ENCODE results near the gene PRSS21. TPM values are rescaled to one million over a fixed set of nuclear protein-coding genes. Genes with fewer than 3 reads are reported as not detected.

The PRSS21 gene
- total and polyA plus RNA-seq, 10 of the 15 experiments (the other 5 are each of a cell fraction or from before 2014, with no cell fraction given): 5.3 to 73.4 (median 40.1) TPM; not detected in 1

DNA sequence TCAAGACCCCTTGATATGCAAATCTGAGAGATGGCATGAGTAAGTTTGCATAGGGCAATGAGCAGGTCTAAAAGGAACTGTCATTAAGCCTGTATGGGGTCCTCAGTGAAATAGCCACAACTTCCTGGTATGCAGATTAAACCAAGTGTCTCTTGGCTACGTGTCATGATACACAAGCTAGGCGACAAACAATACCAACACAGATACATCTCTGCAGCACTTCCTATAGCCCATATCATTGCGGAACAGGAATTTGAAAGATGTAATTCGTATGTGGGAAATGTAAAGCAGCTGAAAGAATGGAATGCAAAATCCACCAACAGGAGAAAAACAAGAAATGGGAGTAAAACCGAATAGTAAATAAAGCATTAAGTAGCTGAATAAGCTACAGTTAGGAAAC lies 28.1 kb downstream of the PRSS21 start:
- TF ChIP-seq FOXM1 (IDR thresholded peaks at IDR 0.05; ENCODE audit: low read depth, low read length) (no peak), HCFC1 (IDR thresholded peaks at IDR 0.05; ENCODE audit: low read length) (no peak), POU2F2 (IDR thresholded peaks at IDR 0.05; ENCODE audit: borderline replicate concordance, low read depth, low read length) (no peak), PAX8 (IDR thresholded peaks at IDR 0.05) (no peak), ETV6 (conservative IDR thresholded peaks at IDR 0.05 in 1 of 2, IDR thresholded peaks at IDR 0.05 in 1 of 2; ENCODE audit: borderline replicate concordance in 1 of 2, low read depth in 1 of 2) (no peak), ZNF24 (IDR thresholded peaks at IDR 0.05) (no peak), PAX5 (IDR thresholded peaks at IDR 0.05; ENCODE audit: borderline replicate concordance, low read depth, low read length) (no peak), POLR2AphosphoS5 (IDR thresholded peaks at IDR 0.05; ENCODE audit: low read length) (no peak)
- TF ChIP-seq, protein P1, sequence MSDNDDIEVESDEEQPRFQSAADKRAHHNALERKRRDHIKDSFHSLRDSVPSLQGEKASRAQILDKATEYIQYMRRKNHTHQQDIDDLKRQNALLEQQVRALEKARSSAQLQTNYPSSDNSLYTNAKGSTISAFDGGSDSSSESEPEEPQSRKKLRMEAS (IDR thresholded peaks at IDR 0.05; ENCODE audit: low read depth, low read length): no peak
- TF ChIP-seq, protein P2, sequence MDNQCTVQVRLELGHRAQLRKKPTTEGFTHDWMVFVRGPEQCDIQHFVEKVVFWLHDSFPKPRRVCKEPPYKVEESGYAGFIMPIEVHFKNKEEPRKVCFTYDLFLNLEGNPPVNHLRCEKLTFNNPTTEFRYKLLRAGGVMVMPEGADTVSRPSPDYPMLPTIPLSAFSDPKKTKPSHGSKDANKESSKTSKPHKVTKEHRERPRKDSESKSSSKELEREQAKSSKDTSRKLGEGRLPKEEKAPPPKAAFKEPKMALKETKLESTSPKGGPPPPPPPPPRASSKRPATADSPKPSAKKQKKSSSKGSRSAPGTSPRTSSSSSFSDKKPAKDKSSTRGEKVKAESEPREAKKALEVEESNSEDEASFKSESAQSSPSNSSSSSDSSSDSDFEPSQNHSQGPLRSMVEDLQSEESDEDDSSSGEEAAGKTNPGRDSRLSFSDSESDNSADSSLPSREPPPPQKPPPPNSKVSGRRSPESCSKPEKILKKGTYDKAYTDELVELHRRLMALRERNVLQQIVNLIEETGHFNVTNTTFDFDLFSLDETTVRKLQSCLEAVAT (IDR thresholded peaks at IDR 0.05): no peak
- Histone ChIP-seq H3K4me2 (ENCODE audit: control insufficient read depth, insufficient read depth) (no peak overlapping the region), H3K27me3 (replicated peaks in 1 of 2; ENCODE audit: control insufficient read depth in 2 of 2, insufficient read depth in 2 of 2, low read length in 1 of 2) (peaks cover 0 to 2% of the 10 kb centered on the region in 2 experiments; a peak in 1 of 4 replicates), H3K9me3 (replicated peaks; ENCODE audit: control insufficient read depth, insufficient read depth, low read length) (peaks cover 3% of the 10 kb centered on the region; the same call in 1 of the 3 replicates), H3K36me3 (ENCODE audit: control insufficient read depth in 2 of 2, insufficient read depth in 2 of 2, low read length in 1 of 2) (no peaks in the 10 kb centered on the region), H3K9ac (ENCODE audit: control insufficient read depth, insufficient read depth, low read length) (no peak overlapping the region), H3K4me1 (ENCODE audit: control insufficient read depth, insufficient read depth, low read length) (peaks cover 9% of the 10 kb centered on the region; the same call in 1 of the 2 replicates), H4K20me1 (ENCODE audit: control insufficient read depth, insufficient read depth) (no peaks in the 10 kb centered on the region), H3K27ac (ENCODE audit: control insufficient read depth, insufficient read depth) (no peak overlapping the region), H2AFZ (ENCODE audit: control insufficient read depth, low read depth, low read length) (no peak overlapping the region), H3K4me3 (no peak overlapping the region), H3K79me2 (ENCODE audit: control insufficient read depth, insufficient read depth, low read length) (no peaks in the 10 kb centered on the region)
- 59% methylated on average over 5 of the region's 5 CpGs for WGBS (ENCODE audit: insufficient coverage, insufficient replicate concordance, low lambda C conversion rate, missing lambda C conversion rate)
- no peak for ATAC-seq
- CTCF ChIA-PET: interaction anchor here (0.9 to 2.6 kb wide), 2 partner anchors 23 to 89 kb away, joined by 3 to 13 read pairs; no protein-coding TSS in a partner anchor
- RAD21 ChIA-PET (ENCODE audit: unreplicated experiment): no interaction called here
- SMC1A ChIA-PET (ENCODE audit: uncharacterized antibody, unreplicated experiment): interaction anchor here (1.3 to 1.8 kb wide), 2 partner anchors 9 to 23 kb away, joined by 4 to 7 read pairs; no protein-coding TSS in a partner anchor
- intact Hi-C loops (cut with micrococcal nuclease; ENCODE audit: unreplicated experiment) (no loop called here), in situ Hi-C loops (cut with MboI) (no loop called here)
- DNase-seq (ENCODE audit: low read depth, low spot score): no peak
- no peak for FAIRE-seq
- BruUV-seq (replicated peaks): no TSS peak
- POLR2A ChIA-PET: no interaction called here

Measured in GM12878 (cell line).